Neural progenitor cell (in vitro differentiated cells): ENCODE data around the gene SLC4A1AP.

Source experiments
- CTCF ChIP-seq: fragments of 200-600 bp; sonication (generic); IDR thresholded peaks from 2 replicates; pipeline ENCODE4 v1.5.1; 2017; ENCODE audit warnings: antibody characterized with exemption, mild to moderate bottlenecking
- EZH2phosphoT487 ChIP-seq: fragments of 200-600 bp; sonication (generic); IDR thresholded peaks from 2 replicates; pipeline ENCODE4 v1.6.1; 2017; ENCODE audit warnings: antibody characterized with exemption

DNA sequence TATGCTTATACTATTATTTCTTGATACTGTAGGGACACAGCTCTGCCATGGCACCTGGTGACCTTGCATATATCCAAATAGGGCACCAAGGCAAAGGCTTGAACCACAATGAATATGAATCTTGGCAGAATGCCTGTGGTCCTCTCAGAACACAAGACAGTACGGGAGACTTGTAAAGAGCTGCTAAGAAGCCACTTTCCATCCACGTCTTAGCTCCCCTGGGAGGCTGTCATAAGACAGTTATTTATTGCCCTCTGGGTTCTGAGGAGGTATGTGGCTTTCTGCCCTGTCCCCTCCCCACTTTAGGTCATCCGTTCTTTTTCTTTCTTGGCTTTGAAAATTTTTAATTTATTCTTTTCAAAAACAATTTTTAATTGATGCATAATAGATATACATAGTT is 78.0 kb downstream of the SLC4A1AP start:
- TF ChIP-seq CTCF (no peak), EZH2phosphoT487 (no peak)
